HepG2 (cell line): Measurements from ENCODE around the gene PTPMT1. TPM values are rescaled to one million over a fixed set of nuclear protein-coding genes. Genes with fewer than 3 reads are reported as not detected.

Source experiments
- AKNA ChIP-seq: sonication (generic); formaldehyde crosslinking; IDR thresholded peaks from 2 replicates; pipeline ENCODE4 v1.4.0; 2020; ENCODE audit warnings: missing genetic modification reagents, borderline replicate concordance
- CBX5 ChIP-seq: sonication (generic); formaldehyde crosslinking; IDR thresholded peaks from 2 replicates; pipeline ENCODE4 v1.4.0; 2020; ENCODE audit warnings: missing genetic modification reagents, borderline replicate concordance
- CCDC6 ChIP-seq: sonication (generic); formaldehyde crosslinking; IDR thresholded peaks from 2 replicates; pipeline ENCODE4 v1.8.1; 2022; ENCODE audit warnings: mild to moderate bottlenecking, missing genetic modification reagents, moderate library complexity
- HMG20A ChIP-seq: IDR thresholded peaks from 2 replicates; pipeline ENCODE4 v1.6.1; 2016; ENCODE audit warnings: borderline replicate concordance
- POLR2G ChIP-seq: fragments of 200-400 bp; formaldehyde crosslinking; IDR thresholded peaks from 2 replicates; pipeline ENCODE4 v1.6.1; 2018; ENCODE audit warnings: mild to moderate bottlenecking, low read depth, low read length, moderate library complexity
- PRPF4 ChIP-seq: fragments of 200-400 bp; formaldehyde crosslinking; IDR thresholded peaks from 2 replicates; pipeline ENCODE4 v1.6.1; 2016; ENCODE audit warnings: low read length, low read depth; ENCODE audit not compliant: poor library complexity, severe bottlenecking
- SMARCE1 ChIP-seq: fragments of 450-650 bp; IDR thresholded peaks from 2 replicates; pipeline ENCODE4 v1.6.1; 2017; ENCODE audit warnings: borderline replicate concordance
- TBL1XR1 ChIP-seq: fragments of 150-350 bp; IDR thresholded peaks from 2 replicates; pipeline ENCODE4 v1.6.1; 2014; ENCODE audit warnings: borderline replicate concordance, low read length; ENCODE audit not compliant: partially characterized antibody
- THYN1 ChIP-seq: sonication (generic); formaldehyde crosslinking; IDR thresholded peaks from 2 replicates; pipeline ENCODE4 v1.8.1; 2023; ENCODE audit warnings: low read depth, mild to moderate bottlenecking, moderate library complexity, missing genetic modification reagents, borderline replicate concordance
- ZBTB7A ChIP-seq: sonication (generic); formaldehyde crosslinking; IDR thresholded peaks from 2 replicates; pipeline ENCODE4 v1.8.0; 2022; ENCODE audit warnings: mild to moderate bottlenecking, missing genetic modification reagents
- ZBTB7B ChIP-seq: sonication (generic); formaldehyde crosslinking; IDR thresholded peaks from 2 replicates; pipeline ENCODE4 v1.4.0; 2020; ENCODE audit warnings: missing genetic modification reagents
- ZNF44 ChIP-seq: sonication (generic); formaldehyde crosslinking; IDR thresholded peaks from 2 replicates; pipeline ENCODE4 v1.5.1; 2020; ENCODE audit warnings: mild to moderate bottlenecking, missing genetic modification reagents
- ZNF460 ChIP-seq: sonication (generic); formaldehyde crosslinking; IDR thresholded peaks from 2 replicates; pipeline ENCODE4 v1.5.1; 2020; ENCODE audit warnings: missing genetic modification reagents, mild to moderate bottlenecking, borderline replicate concordance
- ZNF746 ChIP-seq: sonication (generic); formaldehyde crosslinking; IDR thresholded peaks from 2 replicates; pipeline ENCODE4 v1.8.0; 2022; ENCODE audit warnings: mild to moderate bottlenecking, missing genetic modification reagents
- ZNF747 ChIP-seq: sonication (generic); formaldehyde crosslinking; IDR thresholded peaks from 2 replicates; pipeline ENCODE4 v1.8.1; 2023; ENCODE audit warnings: missing genetic modification reagents, mild to moderate bottlenecking, borderline replicate concordance
- polyA plus RNA-seq, 8 experiments: library from polyadenylated mRNA; depleted of rRNA in 3 of 8; stranded (reverse) in 7 of 8; unstranded in 1 of 8; fragments of >200 nt; fragmentation: Illumina TruSeq in 4 of 8; extraction: Trizol in 4 of 8; gene quantifications; 2 replicates each; pipeline versions ENCODE4 v1.2.1 to v1.2.3, GENCODE V29; 2011 to 2016; ENCODE audit warnings: low read depth in 4 of 8, missing spikeins in 1 of 8, mixed read lengths in 1 of 8; ENCODE audit not compliant: insufficient read depth in 1 of 8
- total RNA-seq, 5 experiments: library from RNA; depleted of rRNA; stranded (reverse); fragments of >200 nt; fragmentation: Illumina TruSeq; extraction: Trizol; gene quantifications; 2 replicates each; pipeline ENCODE4 v1.2.3, GENCODE V29; 2016; ENCODE audit warnings: low read depth in 1 of 5
- TF ChIP-seq, protein P1 (sequence below), 2 experiments: fragments of 450-650 bp in 1 of 2; sonication (generic) in 1 of 2; formaldehyde crosslinking in 1 of 2; IDR thresholded peaks; 2 replicates each; pipeline versions ENCODE4 v1.6.1 to v1.8.0; 2016 to 2022; ENCODE audit warnings: antibody characterized with exemption in 1 of 2, mild to moderate bottlenecking in 1 of 2, missing genetic modification reagents in 1 of 2

PTPMT1 gene
- total and polyA plus RNA-seq, 2 of the 13 experiments (the other 11 are each of a cell fraction or from before 2014, with no cell fraction given): 55.6 to 129 TPM

DNA sequence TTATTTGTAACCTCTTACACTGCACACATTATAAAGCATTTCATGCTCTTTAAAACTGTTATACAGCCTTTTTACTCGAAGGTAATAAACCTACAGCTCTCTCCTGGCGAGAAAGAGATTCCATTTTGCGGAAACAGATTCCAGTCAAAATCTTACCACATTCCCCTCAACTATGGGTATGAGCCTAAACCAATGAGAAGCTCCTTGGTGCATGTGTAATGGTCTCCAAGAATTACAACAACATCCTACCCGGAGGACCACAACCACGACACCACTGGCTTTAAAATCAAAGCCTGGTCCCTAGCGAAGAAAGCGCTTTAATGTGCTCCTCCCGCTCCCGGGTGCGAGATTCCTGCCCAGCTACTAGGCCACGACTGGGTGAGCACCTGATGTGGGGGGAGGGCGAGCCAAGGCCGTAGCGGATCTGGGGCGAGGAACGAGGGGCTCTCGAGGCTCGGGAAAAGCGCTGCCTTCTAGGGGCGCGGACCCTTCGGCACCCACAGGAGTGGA is 13.3 kb upstream of the PTPMT1 start (continued):
- TF ChIP-seq POLR2G (no peak), CBX5 (CRISPR knock-in tag) (peak; percentile 9; the same call in 1 of the 2 replicates), ZNF746 (CRISPR knock-in tag) (no peak), ZBTB7B (CRISPR knock-in tag) (no peak), ZBTB7A (CRISPR knock-in tag) (peak; percentile 49; the same call in 1 of the 2 replicates), HMG20A (CRISPR knock-in tag) (no peak), ZNF747 (CRISPR knock-in tag) (no peak), SMARCE1 (no peak), AKNA (CRISPR knock-in tag) (peak; percentile 52; the same call in 1 of the 2 replicates), CCDC6 (no peak), TBL1XR1 (no peak), ZNF44 (0 out of 2 replicates have a peak, but pooled peaks have one; percentile 25), ZNF460 (CRISPR knock-in tag) (no peak), PRPF4 (no peak), THYN1 (CRISPR knock-in tag) (no peak)
- TF ChIP-seq, protein P1, sequence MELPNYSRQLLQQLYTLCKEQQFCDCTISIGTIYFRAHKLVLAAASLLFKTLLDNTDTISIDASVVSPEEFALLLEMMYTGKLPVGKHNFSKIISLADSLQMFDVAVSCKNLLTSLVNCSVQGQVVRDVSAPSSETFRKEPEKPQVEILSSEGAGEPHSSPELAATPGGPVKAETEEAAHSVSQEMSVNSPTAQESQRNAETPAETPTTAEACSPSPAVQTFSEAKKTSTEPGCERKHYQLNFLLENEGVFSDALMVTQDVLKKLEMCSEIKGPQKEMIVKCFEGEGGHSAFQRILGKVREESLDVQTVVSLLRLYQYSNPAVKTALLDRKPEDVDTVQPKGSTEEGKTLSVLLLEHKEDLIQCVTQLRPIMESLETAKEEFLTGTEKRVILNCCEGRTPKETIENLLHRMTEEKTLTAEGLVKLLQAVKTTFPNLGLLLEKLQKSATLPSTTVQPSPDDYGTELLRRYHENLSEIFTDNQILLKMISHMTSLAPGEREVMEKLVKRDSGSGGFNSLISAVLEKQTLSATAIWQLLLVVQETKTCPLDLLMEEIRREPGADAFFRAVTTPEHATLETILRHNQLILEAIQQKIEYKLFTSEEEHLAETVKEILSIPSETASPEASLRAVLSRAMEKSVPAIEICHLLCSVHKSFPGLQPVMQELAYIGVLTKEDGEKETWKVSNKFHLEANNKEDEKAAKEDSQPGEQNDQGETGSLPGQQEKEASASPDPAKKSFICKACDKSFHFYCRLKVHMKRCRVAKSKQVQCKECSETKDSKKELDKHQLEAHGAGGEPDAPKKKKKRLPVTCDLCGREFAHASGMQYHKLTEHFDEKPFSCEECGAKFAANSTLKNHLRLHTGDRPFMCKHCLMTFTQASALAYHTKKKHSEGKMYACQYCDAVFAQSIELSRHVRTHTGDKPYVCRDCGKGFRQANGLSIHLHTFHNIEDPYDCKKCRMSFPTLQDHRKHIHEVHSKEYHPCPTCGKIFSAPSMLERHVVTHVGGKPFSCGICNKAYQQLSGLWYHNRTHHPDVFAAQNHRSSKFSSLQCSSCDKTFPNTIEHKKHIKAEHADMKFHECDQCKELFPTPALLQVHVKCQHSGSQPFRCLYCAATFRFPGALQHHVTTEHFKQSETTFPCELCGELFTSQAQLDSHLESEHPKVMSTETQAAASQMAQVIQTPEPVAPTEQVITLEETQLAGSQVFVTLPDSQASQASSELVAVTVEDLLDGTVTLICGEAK (IDR thresholded peaks at IDR 0.05): no peak
- TF ChIP-seq, protein P1 (CRISPR knock-in tag; IDR thresholded peaks at IDR 0.05): no peak
